Psoas muscle (tissue), 8 donors: ENCODE measurements around the gene TOM1L2. TPM values are rescaled to one million over a fixed set of nuclear protein-coding genes. Genes with fewer than 3 reads are reported as not detected.
"Not testable (repeated sequence)": the region's sequence is repeated elsewhere in the genome, so short reads cannot be mapped to it uniquely, and the experiment has no call there.

Source experiments
- ATAC-seq, 4 donors: fragments of 200-7000 bp; cut with Tn5 transposase; one replicate each; pipeline ENCODE4 v1.9.1; 2020; ENCODE audit warnings: moderate library complexity in 3 of 4, mild to moderate bottlenecking in 2 of 4
- DNase-seq, 2 donors: peaks; one replicate each; pipeline ENCODE4 v3.0.0-alpha.2; 2020
- H3K27ac ChIP-seq: fragments of 200-600 bp; one replicate; pipeline ENCODE4 v1.8.0; 2022
- H3K27me3 ChIP-seq, 3 donors: fragments of 200-600 bp in 1 of 3; one replicate each; pipeline versions ENCODE4 v1.6.1 to v1.8.0; 2013 to 2022; ENCODE audit warnings: low read length in 2 of 3, mild to moderate bottlenecking in 2 of 3, moderate library complexity in 1 of 3; ENCODE audit not compliant: insufficient read depth in 3 of 3
- H3K36me3 ChIP-seq, 2 donors: fragments of 200-600 bp in 1 of 2; one replicate each; pipeline versions ENCODE4 v1.6.1 to v1.8.0; 2013 to 2022; ENCODE audit warnings: low read depth in 1 of 2, mild to moderate bottlenecking in 1 of 2, moderate library complexity in 1 of 2; ENCODE audit not compliant: insufficient read depth in 1 of 2
- H3K4me1 ChIP-seq: fragments of 200-600 bp; one replicate; pipeline ENCODE4 v1.8.0; 2022
- H3K4me3 ChIP-seq: fragments of 200-600 bp; one replicate; pipeline ENCODE4 v1.8.0; 2022; ENCODE audit warnings: mild to moderate bottlenecking
- H3K9me3 ChIP-seq: fragments of 200-600 bp; one replicate; pipeline ENCODE4 v1.8.0; 2022
- WGBS, 3 donors: extraction: QIAGEN DNeasy Blood & Tissue Kit; methylation state at CpG; one replicate each; pipeline versions ENCODE4 v1.1.6 to v1.1.7; 2013; 5-methylcytosine and 5-hydroxymethylcytosine counted together
- intact Hi-C, 2 donors: fragments of 100-400 bp; cut with DNase I; formaldehyde crosslinking; loops; one replicate each; pipeline versions ENCODE4 v1.11.0 to v1.14.2; 2022
- polyA plus RNA-seq, 3 donors: library from polyadenylated mRNA; stranded (reverse); fragments of 200-250 nt; gene quantifications; one replicate each; pipeline ENCODE4 v1.2.3, GENCODE V29; 2013
- total RNA-seq, 4 donors: library from RNA; stranded (reverse); fragmentation: NEBNext Ultra II Directional in 2 of 4; extraction: Animal tissue kit (Norgen Biotek cat#: 25700) in 2 of 4; gene quantifications; one replicate each; pipeline versions ENCODE4 v1.2.1 to v1.2.4, GENCODE V29; 2021 to 2023
- TF ChIP-seq, protein P1 (sequence below): fragments of 200-600 bp; IDR thresholded peaks from one replicate; pipeline ENCODE4 v1.8.0; 2022; ENCODE audit warnings: antibody characterized with exemption
- donor health status: healthy with polysubstance abuse.
- donor health status: DM: no; HTN: no; CAD: no; lungs with moderate emphysema.
- donor health status: Bipolar disorder and iron deficiency.
- donor health status: healthy.
- donor health status: DM: yes; HTN: yes; CAD: no.
- donor health status: DM: no; HTN: no; CAD: no.
- donor health status: DM: no; HTN: no; CAD: no.
- donor health status: DM: yes; HTN: yes; CAD: no.

The TOM1L2 gene
- total and polyA plus RNA-seq, 7 donors = 13.3 to 89.8 (median 72.0) TPM

GRCh38 chr17:17999364-18000029, 27.3 kb upstream of the TOM1L2 start:
- no peak for ATAC-seq
- no peak overlapping the region for H3K4me3 ChIP-seq
- TF ChIP-seq, protein P1, sequence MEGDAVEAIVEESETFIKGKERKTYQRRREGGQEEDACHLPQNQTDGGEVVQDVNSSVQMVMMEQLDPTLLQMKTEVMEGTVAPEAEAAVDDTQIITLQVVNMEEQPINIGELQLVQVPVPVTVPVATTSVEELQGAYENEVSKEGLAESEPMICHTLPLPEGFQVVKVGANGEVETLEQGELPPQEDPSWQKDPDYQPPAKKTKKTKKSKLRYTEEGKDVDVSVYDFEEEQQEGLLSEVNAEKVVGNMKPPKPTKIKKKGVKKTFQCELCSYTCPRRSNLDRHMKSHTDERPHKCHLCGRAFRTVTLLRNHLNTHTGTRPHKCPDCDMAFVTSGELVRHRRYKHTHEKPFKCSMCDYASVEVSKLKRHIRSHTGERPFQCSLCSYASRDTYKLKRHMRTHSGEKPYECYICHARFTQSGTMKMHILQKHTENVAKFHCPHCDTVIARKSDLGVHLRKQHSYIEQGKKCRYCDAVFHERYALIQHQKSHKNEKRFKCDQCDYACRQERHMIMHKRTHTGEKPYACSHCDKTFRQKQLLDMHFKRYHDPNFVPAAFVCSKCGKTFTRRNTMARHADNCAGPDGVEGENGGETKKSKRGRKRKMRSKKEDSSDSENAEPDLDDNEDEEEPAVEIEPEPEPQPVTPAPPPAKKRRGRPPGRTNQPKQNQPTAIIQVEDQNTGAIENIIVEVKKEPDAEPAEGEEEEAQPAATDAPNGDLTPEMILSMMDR = no peak

GRCh38 chr17:17998934-17999333, 26.7 kb upstream of the TOM1L2 start:
- intact Hi-C loops = no loop called here
- DNase-seq = peak in 1 of 2 donors; percentile 22
- WGBS, 3 donors = 72 to 90% (median 81%) methylated on average over 8 of the region's 8 CpGs
- Histone ChIP-seq H3K27ac (no peak overlapping the region), H3K4me3 (no peak overlapping the region), H3K36me3 (no peaks in the 10 kb centered on the region), H3K4me1 (peaks cover 1% of the 10 kb centered on the region), H3K9me3 (no peaks in the 10 kb centered on the region), H3K27me3 (no peaks in the 10 kb centered on the region)
- no peak for ATAC-seq
- TF ChIP-seq, protein P1 = no peak

More at GRCh38 chr17:17999364-18000029, 27.3 kb upstream of the TOM1L2 start:
- no peak overlapping the region for H3K27ac ChIP-seq
- 81 to 88% (median 84%) methylated on average over 9 of the region's 9 CpGs for WGBS, 3 donors
- peak in 1 of 2 donors; percentile 14 for DNase-seq
- H3K27me3 ChIP-seq = no peaks in the 10 kb centered on the region
- no peaks in the 10 kb centered on the region for H3K36me3 ChIP-seq
- peaks cover 3% of the 10 kb centered on the region for H3K4me1 ChIP-seq
- H3K9me3 ChIP-seq = no peaks in the 10 kb centered on the region
- intact Hi-C loops = no loop called here

DNA sequence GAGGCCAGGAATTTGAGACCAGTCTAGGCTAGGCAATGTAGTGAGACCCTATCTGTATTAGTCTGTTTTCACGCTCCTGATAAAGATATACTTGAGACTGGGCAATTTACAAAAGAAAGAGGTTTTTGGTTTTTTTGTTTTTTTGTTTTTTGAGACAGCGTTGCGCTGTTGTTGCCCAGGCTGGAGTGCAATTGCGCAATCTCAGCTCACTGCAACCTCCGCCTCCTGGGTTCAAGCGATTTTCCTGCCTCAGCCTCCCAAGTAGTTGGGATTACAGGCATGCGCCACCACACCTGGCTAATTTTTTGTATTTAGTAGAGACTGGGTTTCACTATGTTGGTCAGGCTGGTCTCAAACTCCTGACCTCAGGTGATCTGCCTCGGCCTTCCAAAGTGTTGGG, 23.7 kb upstream of the TOM1L2 start:
- H3K27me3 ChIP-seq, H3K36me3 ChIP-seq, intact Hi-C loops, H3K27ac ChIP-seq, ATAC-seq, DNase-seq, H3K4me3 ChIP-seq, H3K9me3 ChIP-seq: not testable (repeated sequence)
- 96 to 97% (median 96%) methylated on average over 8 of the region's 8 CpGs for WGBS, 3 donors
- peaks cover 13% of the 10 kb centered on the region for H3K4me1 ChIP-seq

- Histone ChIP-seq H3K27ac (no peak overlapping the region), H3K9me3 (no peaks in the 10 kb centered on the region), H3K4me1 (peaks cover 21% of the 10 kb centered on the region), H3K36me3 (no peaks in the 10 kb centered on the region), H3K27me3 (no peaks in the 10 kb centered on the region), H3K4me3 (no peak overlapping the region)
- intact Hi-C loops = loop anchor here in 1 of 2 donors (5.0 kb wide), 1 partner anchor 38 kb away; no protein-coding TSS in a partner anchor
- 72 to 78% (median 76%) methylated on average over 17 to 18 of the region's 18 CpGs for WGBS, 3 donors
- TF ChIP-seq, protein P1 = peak; percentile 16
- ATAC-seq (peak in 3 of 4 donors; percentile 29 to 49 (median 47)), DNase-seq (peak in 1 of 2 donors; percentile 29)
Observed at GRCh38 chr17:17994271-17995069, 22.3 kb upstream of the TOM1L2 start.

DNA sequence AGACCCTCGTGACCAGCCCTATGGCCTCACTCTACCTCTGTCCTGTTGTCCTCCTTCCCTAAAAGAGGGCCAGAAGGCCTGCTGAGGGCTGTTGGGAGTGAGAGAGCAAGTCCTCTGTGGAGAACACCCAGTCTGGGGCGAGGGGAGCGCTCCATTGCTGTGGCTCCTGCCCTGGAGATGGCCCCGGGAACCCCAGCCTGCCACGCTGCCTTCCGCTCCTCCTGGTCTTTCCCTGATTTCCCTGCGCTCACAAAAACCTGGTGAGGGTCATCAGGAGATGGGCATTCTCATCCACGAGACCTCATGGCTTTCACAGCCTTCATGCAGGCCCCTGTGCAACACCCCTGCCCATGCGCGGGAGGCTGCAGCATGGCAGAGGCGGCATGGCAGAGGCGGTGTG, 21.7 kb upstream of the TOM1L2 start:
- H3K36me3 ChIP-seq = no peaks in the 10 kb centered on the region
- intact Hi-C loops = loop anchor here in 1 of 2 donors (5.0 kb wide), 1 partner anchor 38 kb away; no protein-coding TSS in a partner anchor
- TF ChIP-seq, protein P1 = no peak
- 94 to 98% (median 97%) methylated on average over 11 to 12 of the region's 12 CpGs for WGBS, 3 donors
- H3K27ac ChIP-seq = no peak overlapping the region
- no peak overlapping the region for H3K4me3 ChIP-seq
- ATAC-seq = no peak
- no peaks in the 10 kb centered on the region for H3K9me3 ChIP-seq
- no peaks in the 10 kb centered on the region for H3K27me3 ChIP-seq
- no peak for DNase-seq
- H3K4me1 ChIP-seq = peaks cover 21% of the 10 kb centered on the region
